H9 (cell line): ENCODE data around the gene NPLOC4. TPM values are rescaled to one million over a fixed set of nuclear protein-coding genes. Genes with fewer than 3 reads are reported as not detected.

Experiments
- DNase-seq: peaks from one replicate; pipeline ENCODE4 v3.0.0-alpha.2; 2017
- H2AFZ ChIP-seq: one replicate; pipeline ENCODE4 v1.6.1; 2013; ENCODE audit warnings: mild to moderate bottlenecking, low read length, control low read depth, moderate library complexity
- H2AK5ac ChIP-seq: 2 replicates; pipeline ENCODE4 v1.6.1; 2013; ENCODE audit warnings: low read length, control low read depth, mixed read lengths; ENCODE audit not compliant: insufficient read length
- H2BK120ac ChIP-seq: one replicate; pipeline ENCODE4 v1.6.1; 2013; ENCODE audit warnings: low read depth, mild to moderate bottlenecking, low read length, control low read depth, inconsistent platforms; ENCODE audit not compliant: poor library complexity, severe bottlenecking
- H2BK12ac ChIP-seq: 2 replicates; pipeline ENCODE4 v1.6.1; 2013; ENCODE audit warnings: low read length, control low read depth, mixed read lengths, low read depth; ENCODE audit not compliant: insufficient read length
- H2BK15ac ChIP-seq: 2 replicates; pipeline ENCODE4 v1.6.1; 2013; ENCODE audit warnings: low read depth, low read length, control low read depth
- H2BK20ac ChIP-seq: one replicate; pipeline ENCODE4 v1.6.1; 2013; ENCODE audit warnings: low read depth, mild to moderate bottlenecking, low read length, control low read depth, inconsistent platforms; ENCODE audit not compliant: poor library complexity, severe bottlenecking
- H2BK5ac ChIP-seq: 2 replicates; pipeline ENCODE4 v1.6.1; 2013; ENCODE audit warnings: low read length, control low read depth, mixed read lengths; ENCODE audit not compliant: insufficient read length
- H3K14ac ChIP-seq: 2 replicates; pipeline ENCODE4 v1.6.1; 2013; ENCODE audit warnings: low read length, control low read depth; ENCODE audit not compliant: insufficient read depth
- H3K18ac ChIP-seq: 2 replicates; pipeline ENCODE4 v1.6.1; 2013; ENCODE audit warnings: low read depth, mild to moderate bottlenecking, mixed read lengths, low read length, control low read depth; ENCODE audit not compliant: insufficient read length
- H3K23ac ChIP-seq: 2 replicates; pipeline ENCODE4 v1.6.1; 2013; ENCODE audit warnings: low read length, control low read depth, mixed read lengths, low read depth; ENCODE audit not compliant: insufficient read length
- H3K23me2 ChIP-seq: 2 replicates; pipeline ENCODE4 v1.6.1; 2013; ENCODE audit warnings: low read depth, mild to moderate bottlenecking, mixed read lengths, low read length, control low read depth; ENCODE audit not compliant: insufficient read length, poor library complexity, severe bottlenecking
- H3K27ac ChIP-seq: 2 replicates; pipeline ENCODE4 v1.5.1; 2013; ENCODE audit warnings: low read length, control low read depth, mixed read lengths, low read depth; ENCODE audit not compliant: insufficient read length
- H3K27me3 ChIP-seq: 2 replicates; pipeline ENCODE4 v1.6.1; 2013; ENCODE audit warnings: low read length, control low read depth, inconsistent platforms; ENCODE audit not compliant: insufficient read depth
- H3K4ac ChIP-seq: 2 replicates; pipeline ENCODE4 v1.6.1; 2013; ENCODE audit warnings: low read depth, mild to moderate bottlenecking, control low read depth, inconsistent platforms, low read length, moderate library complexity
- H3K4me1 ChIP-seq: 2 replicates; pipeline ENCODE4 v1.6.1; 2013; ENCODE audit warnings: low read length, control low read depth, inconsistent platforms; ENCODE audit not compliant: insufficient read depth
- H3K4me2 ChIP-seq: 2 replicates; pipeline ENCODE4 v1.6.1; 2013; ENCODE audit warnings: low read length, control low read depth, mixed read lengths; ENCODE audit not compliant: insufficient read length, insufficient read depth
- H3K56ac ChIP-seq: 2 replicates; pipeline ENCODE4 v1.6.1; 2013; ENCODE audit warnings: low read depth, mild to moderate bottlenecking, mixed read lengths, low read length, control low read depth; ENCODE audit not compliant: insufficient read length
- H3K79me1 ChIP-seq: 2 replicates; pipeline ENCODE4 v1.6.1; 2013; ENCODE audit warnings: low read depth, mild to moderate bottlenecking, moderate library complexity, low read length, control low read depth, inconsistent platforms; ENCODE audit not compliant: insufficient read depth, poor library complexity, severe bottlenecking
- H3K79me2 ChIP-seq: 2 replicates; pipeline ENCODE4 v1.6.1; 2013; ENCODE audit warnings: low read length, control low read depth, inconsistent platforms; ENCODE audit not compliant: insufficient read depth
- H3K9ac ChIP-seq: 2 replicates; pipeline ENCODE4 v1.6.1; 2013; ENCODE audit warnings: low read length, control low read depth, mixed read lengths; ENCODE audit not compliant: insufficient read length; ENCODE audit errors: extremely low read depth
- H3K9me3 ChIP-seq: one replicate; pipeline ENCODE4 v1.6.1; 2013; ENCODE audit warnings: low read depth, low read length, inconsistent platforms; ENCODE audit not compliant: control insufficient read depth
- H3T11ph ChIP-seq: one replicate; pipeline ENCODE4 v1.6.1; 2013; ENCODE audit warnings: mild to moderate bottlenecking, low read length, control low read depth, inconsistent platforms
- H4K20me1 ChIP-seq: one replicate; pipeline ENCODE4 v1.6.1; 2013; ENCODE audit not compliant: control insufficient read depth, insufficient read length, insufficient read depth
- H4K5ac ChIP-seq: 2 replicates; pipeline ENCODE4 v1.6.1; 2013; ENCODE audit warnings: low read depth, mild to moderate bottlenecking, mixed read lengths, low read length, control low read depth; ENCODE audit not compliant: insufficient read length
- H4K8ac ChIP-seq: replicated peaks from 2 replicates; pipeline ENCODE4 v1.6.1; 2013; ENCODE audit warnings: low read length, control low read depth, mixed read lengths, low read depth; ENCODE audit not compliant: insufficient read length
- H4K91ac ChIP-seq: 2 replicates; pipeline ENCODE4 v1.6.1; 2013; ENCODE audit warnings: low read depth, mild to moderate bottlenecking, moderate library complexity, mixed read lengths, low read length, control low read depth; ENCODE audit not compliant: insufficient read length
- H3K27ac Mint-ChIP-seq, 3 experiments: 2 replicates in 2 of 3; 3 replicates in 1 of 3; pipeline ENCODE4 v1.8.0; 2020 to 2021; ENCODE audit warnings: mixed read lengths in 3 of 3, mild to moderate bottlenecking in 1 of 3, moderate library complexity in 1 of 3
- H3K27me3 Mint-ChIP-seq: 2 replicates; pipeline ENCODE4 v1.8.0; 2021; ENCODE audit warnings: low read depth, mild to moderate bottlenecking, moderate library complexity, mixed read lengths
- H3K36me3 Mint-ChIP-seq, 3 experiments: 2 replicates in 2 of 3; 3 replicates in 1 of 3; pipeline ENCODE4 v1.8.0; 2020 to 2021; ENCODE audit warnings: low read depth in 3 of 3, mixed read lengths in 3 of 3; ENCODE audit not compliant: insufficient read depth in 1 of 3
- H3K4me1 Mint-ChIP-seq, 2 experiments: 2 replicates each; pipeline ENCODE4 v1.8.0; 2020; ENCODE audit warnings: mixed read lengths in 2 of 2
- H3K4me3 Mint-ChIP-seq, 2 experiments: 2 replicates in 1 of 2; 3 replicates in 1 of 2; pipeline ENCODE4 v1.8.0; 2020 to 2021; ENCODE audit warnings: mild to moderate bottlenecking in 2 of 2, mixed read lengths in 2 of 2, moderate library complexity in 1 of 2
- H3K9me3 Mint-ChIP-seq, 2 experiments: 2 replicates in 1 of 2; 3 replicates in 1 of 2; pipeline ENCODE4 v1.8.0; 2020; ENCODE audit warnings: mild to moderate bottlenecking in 2 of 2, mixed read lengths in 2 of 2, moderate library complexity in 1 of 2
- CTCF ChIP-seq: fragments of 200-600 bp; sonication (generic); conservative IDR thresholded peaks from 3 replicates; pipeline ENCODE4 v1.8.0; 2021; ENCODE audit warnings: antibody characterized with exemption, mild to moderate bottlenecking
- WGBS: extraction: QIAGEN DNeasy Blood & Tissue Kit; methylation state at CpG from one replicate; pipeline ENCODE4 v1.1.7; 2013; ENCODE audit warnings: missing lambda C conversion rate, low lambda C conversion rate, mixed read lengths; ENCODE audit not compliant: insufficient read length; ENCODE audit errors: extremely low coverage; 5-methylcytosine and 5-hydroxymethylcytosine counted together
- total RNA-seq: library from RNA; stranded (reverse); gene quantifications from 2 replicates; pipeline ENCODE4 v1.2.1, GENCODE V29; 2021

Gene NPLOC4
- total RNA-seq, 1 experiment from 2014 or later: 103 TPM

DNA sequence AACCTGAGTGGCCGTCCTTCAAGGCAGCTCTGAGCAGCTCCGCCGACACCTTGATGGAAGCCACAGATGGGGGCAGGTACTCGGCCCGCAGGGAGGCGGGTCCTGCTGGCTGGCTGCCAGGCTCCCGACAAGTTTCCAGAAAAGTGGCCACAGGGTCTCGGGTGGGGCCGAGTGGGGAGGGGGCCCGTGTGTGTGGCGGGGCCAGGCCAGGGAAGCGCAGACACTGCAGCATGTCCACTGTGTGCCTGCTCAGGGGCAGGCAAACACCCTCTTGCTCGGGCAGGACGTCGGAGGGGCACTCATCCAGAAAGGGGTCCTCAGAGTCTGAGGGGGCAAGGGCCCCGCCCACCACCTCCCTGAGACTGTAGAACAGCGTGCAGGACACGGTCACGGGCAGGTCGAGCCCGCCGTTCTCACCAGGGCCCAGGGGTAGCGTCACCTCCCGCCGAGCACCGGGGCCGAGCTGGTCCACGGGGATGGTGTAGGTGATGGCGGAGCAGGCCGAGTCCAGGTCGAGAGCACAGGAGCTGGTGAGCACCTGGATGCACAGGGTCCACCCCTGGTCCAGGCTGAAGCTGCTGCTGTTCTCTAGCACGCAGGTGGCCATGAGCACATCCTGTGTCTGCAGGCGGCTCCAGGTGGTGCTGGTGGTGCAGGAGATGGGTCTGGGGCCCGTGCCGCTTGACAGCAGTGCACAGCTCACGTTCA, 89.9 kb downstream of the NPLOC4 start:
- no peak for DNase-seq
- Histone ChIP-seq H3K4me1 (peaks cover 3% of the 10 kb centered on the region; the same call in 1 of the 2 replicates), H3K4me2 (no peak overlapping the region), H2BK5ac (no peak overlapping the region), H2BK12ac (no peak overlapping the region), H3K9me3 (no peaks in the 10 kb centered on the region), H3K27me3 (no peaks in the 10 kb centered on the region), H3K56ac (no peak overlapping the region), H2BK15ac (no peak overlapping the region), H3K23ac (no peak overlapping the region), H4K8ac (no peak overlapping the region), H2BK20ac (no peak overlapping the region), H2AK5ac (no peak overlapping the region), H3K18ac (no peak overlapping the region), H3K79me2 (peaks cover 2% of the 10 kb centered on the region; the same call in 1 of the 2 replicates), H4K5ac (no peak overlapping the region), H3T11ph (no peak overlapping the region), H3K9ac (no peak overlapping the region), H3K14ac (no peak overlapping the region; the same call in 1 of the 2 replicates), H4K20me1 (no peaks in the 10 kb centered on the region), H3K27ac (no peak overlapping the region), H3K79me1 (peaks cover 5% of the 10 kb centered on the region), H4K91ac (no peak overlapping the region), H2BK120ac (no peak overlapping the region), H3K23me2 (peaks cover 4% of the 10 kb centered on the region), H3K4ac (no peak overlapping the region), H2AFZ (no peak overlapping the region)
- no peak overlapping the region for H3K4me3 Mint-ChIP-seq
- H3K27me3 Mint-ChIP-seq: no peaks in the 10 kb centered on the region
- H3K9me3 Mint-ChIP-seq: no peaks in the 10 kb centered on the region; a peak in 1 of 5 replicates
- no CpG with 5 or more reads among the region's 36 CpGs for WGBS
- H3K36me3 Mint-ChIP-seq: peaks cover 20 to 62% (median 43%) of the 10 kb centered on the region in 3 experiments
- no peak overlapping the region for H3K27ac Mint-ChIP-seq
- H3K4me1 Mint-ChIP-seq: peaks cover 5 to 6% of the 10 kb centered on the region in 2 experiments; a peak in 3 of 4 replicates
- no peak for TF ChIP-seq CTCF
